Measurements from ENCODE around the gene AXL.
"Not testable (repeated sequence)": the region's sequence is repeated elsewhere in the genome, so short reads cannot be mapped to it uniquely, and the experiment has no call there.

The AXL gene

DNA sequence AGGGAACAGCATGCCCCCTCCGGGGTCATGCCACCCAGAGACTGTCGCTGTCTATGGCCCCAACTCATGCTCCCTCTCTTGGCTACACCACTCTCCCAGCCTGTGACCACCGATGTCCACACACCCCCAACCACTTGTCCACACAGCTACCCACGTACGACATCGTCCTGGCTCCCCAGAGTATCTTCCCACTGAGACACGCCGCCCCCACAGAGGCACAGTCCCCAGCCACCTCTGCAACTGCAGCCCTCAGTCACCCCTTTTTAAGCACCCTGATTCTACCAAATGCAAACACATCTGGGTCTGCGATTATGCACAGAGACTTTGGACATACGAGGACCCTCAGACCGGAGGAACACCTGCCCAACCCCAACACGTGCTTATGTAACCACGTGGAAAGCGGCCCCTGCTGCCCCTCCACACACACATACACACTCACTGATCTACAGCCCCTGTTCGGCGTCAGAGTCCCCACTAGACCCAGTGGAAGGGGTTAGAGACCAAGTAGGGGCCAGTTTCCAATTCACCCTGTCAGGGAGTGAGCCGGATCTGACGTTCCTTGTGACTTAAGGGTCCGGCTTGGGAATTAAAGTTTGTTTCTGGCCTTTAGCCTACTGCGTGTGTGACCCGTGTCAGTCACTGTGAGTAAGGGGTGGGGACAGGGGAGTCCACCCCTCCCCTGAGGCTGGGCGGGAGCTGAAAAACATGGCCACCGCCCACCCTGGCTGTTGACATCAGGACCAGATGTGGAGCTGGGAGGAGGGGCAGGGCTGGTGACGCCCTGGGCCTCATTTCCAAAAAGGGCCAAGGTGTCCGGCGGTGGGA lies 11.9 kb upstream of the AXL start:
- no peak for DNase-seq

DNA sequence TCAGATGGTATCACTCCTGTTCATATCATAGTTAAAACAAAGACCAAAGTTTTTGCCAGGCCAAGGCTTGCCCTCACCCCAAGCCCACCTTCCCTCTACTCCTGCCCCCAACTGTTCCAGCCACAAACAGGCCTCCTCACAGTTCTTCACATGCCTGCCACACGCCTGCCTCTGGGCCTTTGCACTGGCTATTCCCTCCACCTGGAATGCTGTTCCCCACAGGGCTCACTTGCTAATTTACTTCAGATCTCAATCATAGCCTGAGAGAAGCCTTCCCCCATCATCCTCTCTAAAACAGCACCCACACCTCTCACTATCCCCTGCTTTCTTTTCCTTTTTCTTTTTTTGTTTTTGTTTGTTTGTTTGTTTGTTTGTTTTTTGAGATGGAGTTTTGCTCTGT lies 4.9 kb upstream of the AXL start:
- DNase-seq = no peak

DNA sequence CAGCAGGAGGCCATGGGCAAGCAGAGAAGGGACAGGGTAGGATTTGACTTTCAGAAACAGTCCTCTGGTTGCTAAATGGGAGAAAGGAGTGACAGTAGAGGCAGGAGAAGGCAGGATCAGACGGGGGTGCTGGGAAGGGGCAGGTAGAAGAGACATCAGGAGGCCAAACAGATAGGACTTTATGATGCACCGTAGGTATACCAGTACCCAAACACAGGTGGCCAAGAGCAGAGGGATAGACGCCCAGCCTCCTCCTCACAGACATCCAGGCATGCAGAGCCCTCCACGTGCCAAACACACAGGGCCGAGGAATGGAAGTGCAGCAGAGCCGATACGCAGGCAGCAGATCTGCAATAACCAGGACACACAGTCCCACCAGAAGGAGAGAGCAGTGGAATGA lies 1.3 kb upstream of the AXL start:
- no peak for DNase-seq

DNA sequence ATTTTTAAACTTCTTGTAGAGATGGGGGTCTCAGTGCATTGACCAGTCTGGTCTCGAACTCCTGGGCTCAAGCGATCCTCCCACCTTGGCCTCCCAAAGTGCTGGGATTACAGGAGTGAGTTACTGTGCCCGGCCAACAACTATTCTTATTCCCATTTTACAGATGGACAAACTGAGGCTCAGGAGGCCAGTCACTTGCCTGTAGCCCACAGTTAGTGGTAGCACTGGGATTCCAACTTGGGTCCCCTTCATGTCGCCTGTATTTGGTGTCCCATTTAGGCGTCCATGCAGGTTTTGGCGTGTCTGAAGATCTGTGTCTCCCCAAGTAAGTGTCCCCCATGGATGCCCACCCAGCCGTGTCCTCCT lies 791 bp upstream of the AXL start:
- DNase-seq = no peak

DNA sequence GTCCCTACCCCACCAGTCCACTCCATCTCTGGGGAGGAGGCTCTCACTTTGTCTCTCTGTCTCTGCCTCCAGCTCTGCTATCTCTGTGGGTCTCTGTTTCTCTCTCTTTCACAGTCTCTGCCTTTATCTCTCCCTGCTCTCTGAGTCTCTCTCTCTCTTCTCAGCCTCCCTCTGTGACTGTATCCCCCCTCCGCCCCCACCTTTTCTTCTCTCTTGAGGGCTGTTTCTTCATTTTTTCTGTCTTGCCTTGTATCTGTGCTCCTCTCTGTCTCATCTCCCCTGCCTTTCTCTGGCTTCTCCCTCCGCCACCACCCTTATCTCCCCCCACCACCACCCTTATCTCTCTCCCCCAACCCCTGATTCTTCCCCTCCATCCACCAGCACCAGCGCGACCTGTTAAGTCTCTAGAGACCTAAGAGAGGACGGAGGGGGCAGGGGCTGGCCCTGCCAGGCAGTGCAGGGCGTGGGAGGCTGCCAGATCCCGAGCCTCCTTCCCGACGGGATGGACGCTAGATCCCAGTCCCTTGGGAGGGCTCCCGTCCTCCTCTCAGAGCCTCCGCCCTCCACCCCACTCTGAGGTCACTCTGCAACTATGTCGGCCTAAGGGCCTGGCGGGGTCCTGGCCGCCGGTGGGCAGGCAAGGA lies 1.0 kb downstream of the AXL start:
- DNase-seq = no peak

DNA sequence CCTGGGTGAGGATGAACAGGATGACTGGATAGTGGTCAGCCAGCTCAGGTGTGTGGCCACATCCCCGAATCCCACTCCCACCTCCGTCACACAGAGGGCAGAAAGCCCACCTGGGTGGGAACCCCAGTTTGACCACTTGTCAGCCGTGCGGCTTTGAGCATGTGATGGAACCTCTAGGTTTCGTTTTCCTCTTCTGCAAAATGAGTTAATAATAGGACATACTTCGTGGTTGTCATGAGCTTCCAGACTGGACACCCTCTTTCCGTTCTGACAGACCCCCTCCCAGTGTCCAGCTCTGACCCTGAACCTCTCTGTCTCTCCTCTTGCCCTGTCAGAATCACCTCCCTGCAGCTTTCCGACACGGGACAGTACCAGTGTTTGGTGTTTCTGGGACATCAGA lies 1.8 kb downstream of the AXL start:
- no peak for DNase-seq

DNA sequence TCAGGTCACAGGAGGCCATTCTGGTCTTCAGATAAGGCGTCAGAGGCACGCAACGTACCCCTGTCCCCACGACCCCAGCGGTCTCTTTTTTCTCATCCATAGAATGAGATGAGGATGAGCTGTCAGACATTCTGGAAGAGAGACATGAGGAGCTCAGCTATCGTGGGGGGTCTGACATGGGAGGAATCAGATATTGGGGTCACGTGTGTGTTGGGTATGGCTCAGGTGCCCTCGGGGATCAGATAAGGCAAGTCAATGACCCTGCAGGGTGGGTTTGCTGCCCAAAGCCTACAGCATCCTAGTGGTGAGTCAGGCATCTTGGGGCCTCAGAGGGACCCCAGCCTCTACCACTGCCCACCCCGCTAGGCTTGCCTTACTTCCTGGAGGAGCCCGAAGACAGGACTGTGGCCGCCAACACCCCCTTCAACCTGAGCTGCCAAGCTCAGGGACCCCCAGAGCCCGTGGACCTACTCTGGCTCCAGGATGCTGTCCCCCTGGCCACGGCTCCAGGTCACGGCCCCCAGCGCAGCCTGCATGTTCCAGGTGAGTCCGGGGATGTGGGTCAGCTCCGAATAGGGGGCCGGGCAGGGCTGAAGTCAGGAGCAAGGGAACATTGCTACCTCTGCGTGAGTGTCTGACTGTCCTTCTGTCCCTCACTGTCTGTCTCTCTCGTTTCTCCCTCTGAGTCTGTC lies 2.6 kb downstream of the AXL start:
- DNase-seq = no peak

DNA sequence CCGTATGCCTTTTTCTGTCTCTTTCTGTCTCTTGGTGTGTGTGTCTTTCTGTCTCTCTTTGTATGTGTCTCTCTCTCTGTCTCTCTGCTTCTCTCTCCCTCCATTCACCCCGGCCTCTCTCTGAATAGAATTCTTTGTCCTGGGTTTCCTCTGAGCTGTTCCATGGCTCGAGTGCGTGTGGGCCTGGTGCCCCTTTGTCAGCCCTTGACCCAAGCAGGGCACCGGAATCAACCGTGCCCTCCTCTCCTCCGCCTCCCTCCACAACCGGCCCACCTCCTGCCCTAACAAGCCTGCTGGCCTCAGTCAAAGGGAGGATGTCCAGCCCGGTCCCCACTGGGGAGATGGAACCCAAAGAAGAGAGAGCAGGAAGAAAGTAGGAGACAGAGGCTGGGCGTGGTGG lies 3.2 kb downstream of the AXL start:
- no peak for DNase-seq

DNA sequence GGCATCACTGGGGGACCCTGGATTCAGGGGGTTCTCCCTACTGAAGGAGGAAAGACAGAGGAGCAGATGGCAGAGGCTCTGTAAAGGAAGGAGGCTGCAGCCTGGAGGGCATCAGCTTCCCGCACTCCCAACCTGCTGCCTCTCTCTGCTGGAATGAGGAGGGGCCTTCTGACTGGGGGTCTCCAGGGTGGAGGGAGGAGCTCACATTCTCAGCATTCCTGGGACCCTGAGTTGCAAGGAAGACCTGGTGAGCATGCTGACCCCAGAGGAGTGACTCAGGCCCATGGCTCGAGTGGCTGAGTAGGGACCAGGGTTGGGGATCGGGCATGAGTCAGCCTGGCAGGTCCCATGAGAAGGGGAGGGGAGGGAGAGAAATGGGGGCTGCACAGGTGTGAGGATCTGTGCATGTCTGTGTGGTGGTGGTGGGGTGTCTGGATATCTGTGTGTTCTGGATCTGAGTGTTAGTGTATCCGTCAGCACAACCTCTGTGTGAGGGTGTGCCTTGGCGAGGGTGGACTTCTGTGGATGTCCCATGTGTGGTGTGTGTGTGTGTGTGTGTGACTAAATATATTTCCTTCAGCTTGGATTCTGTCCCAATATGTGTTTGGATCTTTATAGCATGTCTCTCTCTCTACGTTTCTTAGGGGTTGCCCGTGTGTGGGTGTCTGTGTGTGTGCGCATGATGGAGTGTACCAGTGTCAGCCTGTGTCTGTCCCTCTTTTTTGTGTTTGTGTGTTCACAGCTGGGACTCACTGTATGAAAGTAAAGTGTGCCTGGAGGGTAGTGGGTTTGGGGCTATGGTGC lies 4.6 kb downstream of the AXL start:
- no peak for DNase-seq

DNA sequence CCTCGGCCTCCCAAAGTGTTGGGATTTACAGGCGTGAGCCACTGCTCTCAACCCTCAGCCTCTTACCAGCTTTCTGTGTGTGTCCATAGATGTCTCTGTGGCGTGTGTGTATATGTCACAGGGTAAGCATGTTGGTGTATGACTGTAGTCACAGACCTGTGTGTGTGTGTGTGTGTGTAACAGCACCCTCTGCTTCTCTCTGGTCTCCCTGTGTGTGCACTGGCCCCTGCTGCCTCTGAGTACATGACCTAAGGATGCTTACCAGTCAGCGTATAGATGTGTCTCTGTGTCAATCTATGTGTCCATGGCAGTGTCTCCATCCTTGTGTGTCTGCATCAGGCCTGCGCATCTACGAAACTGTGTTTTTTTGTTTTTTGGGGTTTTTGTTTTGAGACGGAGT lies 5.6 kb downstream of the AXL start:
- no peak for DNase-seq

DNA sequence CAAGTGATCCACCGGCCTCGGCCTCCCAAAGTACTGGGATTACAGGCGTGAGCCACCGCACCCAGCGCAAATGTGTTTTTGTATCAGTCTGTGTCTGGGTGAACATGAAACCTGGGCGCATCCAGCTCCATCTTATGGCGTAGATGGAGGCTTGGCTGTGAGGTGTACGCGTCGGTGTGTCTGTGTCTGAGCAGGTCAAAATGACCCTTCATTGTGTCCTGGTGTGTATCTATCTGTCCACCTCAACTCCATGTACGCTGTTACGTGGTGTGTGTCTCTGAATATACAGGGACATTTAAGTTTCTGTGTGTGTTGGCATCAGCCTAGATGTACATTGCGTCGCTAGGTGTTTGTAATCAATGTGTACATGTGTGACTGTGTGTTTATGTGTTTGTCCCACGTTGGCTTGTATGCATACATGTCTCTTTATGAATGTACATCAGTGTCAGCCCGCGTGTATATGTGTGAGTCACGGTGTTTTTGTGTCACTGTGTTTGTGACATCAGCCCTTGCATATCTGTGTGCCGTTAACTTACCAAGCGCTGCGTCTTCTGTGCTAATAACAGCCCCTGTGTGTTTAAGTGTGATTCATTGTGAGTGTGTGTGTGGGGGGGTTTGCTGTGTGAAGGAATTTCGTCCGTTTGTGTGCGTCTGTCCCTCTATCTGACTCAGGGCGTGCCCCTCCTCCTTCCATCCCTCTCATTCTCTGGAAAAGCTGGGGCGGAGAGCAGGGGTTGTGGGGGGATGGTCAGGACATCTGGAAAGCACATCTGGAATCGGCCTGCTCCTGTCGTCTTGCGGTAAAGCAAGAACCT lies 6.4 kb downstream of the AXL start:
- peak; percentile 43 to 46 for DNase-seq

DNA sequence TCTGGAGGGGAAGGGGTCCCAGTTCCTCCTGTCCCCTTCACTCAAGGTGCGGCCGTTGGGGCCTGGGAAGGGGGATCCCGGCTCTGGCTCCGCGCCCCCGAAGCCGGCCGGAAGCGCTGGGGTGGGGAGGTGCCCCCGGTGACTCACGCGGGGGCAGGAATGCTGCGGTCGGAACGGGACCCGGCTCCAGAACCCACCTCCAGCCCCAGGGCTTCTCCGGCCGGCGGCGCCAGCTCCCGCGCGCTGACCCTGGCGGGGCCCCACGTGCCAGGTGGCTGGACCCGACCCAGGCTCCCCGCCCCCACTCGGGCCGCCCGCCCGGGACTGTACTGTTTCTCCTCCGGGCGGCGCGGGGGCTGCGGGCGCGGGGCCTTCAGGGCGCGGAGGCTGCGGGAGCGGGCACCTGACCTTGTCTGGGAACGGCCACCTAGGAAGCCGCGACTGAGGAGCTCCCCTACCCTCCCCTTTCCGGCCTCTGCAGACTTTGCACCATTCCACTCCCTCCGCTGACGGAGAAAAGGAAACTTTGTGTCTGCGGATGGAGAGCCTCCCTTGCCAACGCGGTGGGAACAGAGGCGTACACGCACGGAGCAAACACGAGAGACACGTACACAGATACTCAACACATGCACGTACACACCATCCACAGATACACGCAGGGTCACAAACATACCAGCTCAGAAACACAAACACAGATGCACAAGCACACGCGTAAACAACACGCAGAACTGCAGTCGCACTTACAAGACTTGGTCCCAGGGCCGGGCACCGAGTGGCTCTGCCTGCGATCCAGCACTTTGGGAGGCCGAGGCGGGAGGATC lies 7.2 kb downstream of the AXL start:
- peak; percentile 16 to 22 for DNase-seq

DNA sequence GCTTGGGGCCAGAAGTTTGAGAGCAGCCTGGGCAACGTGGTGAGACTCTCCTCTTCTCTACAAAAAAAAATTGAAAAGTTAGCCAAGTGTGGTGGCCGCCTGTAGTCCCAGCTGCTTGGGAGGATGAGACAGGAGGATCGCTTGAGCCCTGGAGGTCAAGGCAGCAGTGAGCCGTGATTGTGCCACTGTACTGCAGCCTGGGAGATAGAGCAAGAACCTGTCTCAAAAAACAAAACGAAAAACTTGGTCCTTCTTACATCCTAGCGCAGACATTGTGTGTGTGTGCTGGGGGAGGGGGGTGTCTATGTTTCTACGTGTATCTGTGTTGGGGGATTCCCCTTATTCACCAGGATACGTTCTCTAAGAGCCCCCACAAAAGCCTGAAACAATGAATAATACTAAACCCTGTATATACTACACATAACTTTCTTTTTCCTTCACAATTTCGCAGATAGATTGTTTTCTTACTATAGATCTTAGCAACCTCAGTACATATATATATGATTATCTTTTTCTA lies 7.9 kb downstream of the AXL start:
- no peak for DNase-seq

DNA sequence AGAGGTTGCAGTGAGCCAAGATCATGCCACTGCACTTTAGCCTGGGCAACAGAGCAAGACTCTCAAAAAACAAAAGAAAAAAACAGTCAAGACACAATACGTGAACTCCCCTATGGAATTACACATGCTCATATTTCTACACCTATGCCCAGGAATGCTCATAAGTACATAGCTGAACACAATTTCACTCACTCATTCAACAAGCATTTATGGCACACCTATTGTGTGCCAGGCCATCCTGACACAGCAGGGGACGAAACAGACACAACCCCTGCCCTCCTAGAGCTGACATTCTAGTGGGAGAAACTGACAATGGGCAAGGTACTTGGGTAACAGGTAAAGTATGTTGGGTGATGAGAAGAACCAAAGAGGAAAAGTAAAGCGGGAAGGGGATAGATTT lies 9.5 kb downstream of the AXL start:
- no peak for DNase-seq

DNA sequence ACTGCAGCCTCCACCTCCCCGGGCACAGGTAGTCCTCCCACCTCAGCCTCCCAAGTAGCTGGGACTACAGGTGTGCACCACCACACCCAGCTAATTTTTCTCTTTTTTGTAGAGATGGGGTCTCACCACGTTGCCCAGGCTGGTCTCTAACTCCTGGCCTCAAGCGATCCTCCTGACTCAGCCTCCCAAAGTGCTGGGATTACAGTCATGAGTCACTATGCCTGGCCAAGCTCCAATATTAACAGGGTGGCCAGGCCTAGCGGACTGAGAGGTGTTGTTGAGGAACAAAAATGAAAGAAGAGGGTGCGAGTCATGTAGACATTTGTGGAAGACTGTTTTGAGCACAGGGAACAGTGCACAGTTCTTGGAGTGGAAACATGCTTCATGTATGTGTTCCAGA lies 10.3 kb downstream of the AXL start:
- not testable (repeated sequence) for DNase-seq

DNA sequence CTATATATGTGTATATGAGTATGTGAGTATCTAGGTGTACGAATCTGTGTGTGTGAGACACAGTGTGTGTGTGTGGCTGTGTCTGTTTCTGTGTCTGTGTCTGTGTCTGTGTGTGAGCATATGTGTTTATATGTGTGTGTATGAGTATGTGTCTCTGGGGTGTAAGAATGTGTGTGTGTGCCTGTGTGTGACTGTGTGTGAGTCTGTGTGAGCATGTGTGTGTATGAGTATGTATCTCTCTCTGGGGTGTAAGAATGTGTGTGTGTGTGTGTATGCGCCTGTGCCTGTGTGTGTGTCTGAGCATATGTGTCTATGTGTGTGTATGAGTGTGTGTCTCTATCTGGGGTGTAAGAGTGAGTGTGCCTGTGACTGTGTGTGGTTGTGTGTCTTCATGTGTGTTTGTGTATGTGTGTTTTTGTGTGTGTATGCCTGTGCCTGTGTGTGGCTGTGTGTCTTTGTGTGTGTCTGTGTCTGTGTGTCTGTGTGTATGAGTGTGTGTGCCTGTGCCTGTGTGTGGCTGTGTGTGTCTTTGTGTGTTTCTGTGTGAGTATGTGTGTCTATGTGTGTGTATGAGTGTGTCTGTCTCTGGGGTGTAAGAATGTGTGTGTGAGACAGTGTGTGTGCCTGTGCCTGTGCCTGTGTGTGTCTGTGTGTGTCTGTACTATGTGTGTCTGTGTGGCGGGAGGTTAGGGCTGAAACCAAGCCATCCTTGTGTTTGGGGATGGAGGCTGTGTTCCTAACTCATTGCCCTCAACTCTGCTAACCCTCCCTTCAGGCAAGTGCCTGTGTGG lies 11.2 kb downstream of the AXL start:
- DNase-seq = no peak

DNA sequence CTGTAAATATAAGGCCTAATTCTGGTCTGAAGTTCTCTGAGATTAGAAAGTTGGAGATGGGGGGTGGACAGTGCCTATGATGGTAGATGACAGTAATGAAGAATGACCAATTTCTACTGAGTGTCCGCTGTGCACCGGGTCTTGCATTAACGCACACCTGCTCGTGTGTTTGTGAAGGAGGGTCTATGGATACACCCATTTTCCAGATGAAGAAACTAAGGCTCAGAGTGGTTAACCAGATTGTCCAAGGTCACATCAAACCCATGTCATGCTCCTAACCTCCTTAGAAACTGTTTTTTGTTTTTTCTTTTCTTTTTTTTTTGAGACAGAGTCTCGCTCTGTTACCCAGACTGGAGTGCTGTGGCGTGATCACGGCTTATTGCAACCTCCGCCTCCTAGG lies 13.7 kb downstream of the AXL start:
- DNase-seq = no peak

DNA sequence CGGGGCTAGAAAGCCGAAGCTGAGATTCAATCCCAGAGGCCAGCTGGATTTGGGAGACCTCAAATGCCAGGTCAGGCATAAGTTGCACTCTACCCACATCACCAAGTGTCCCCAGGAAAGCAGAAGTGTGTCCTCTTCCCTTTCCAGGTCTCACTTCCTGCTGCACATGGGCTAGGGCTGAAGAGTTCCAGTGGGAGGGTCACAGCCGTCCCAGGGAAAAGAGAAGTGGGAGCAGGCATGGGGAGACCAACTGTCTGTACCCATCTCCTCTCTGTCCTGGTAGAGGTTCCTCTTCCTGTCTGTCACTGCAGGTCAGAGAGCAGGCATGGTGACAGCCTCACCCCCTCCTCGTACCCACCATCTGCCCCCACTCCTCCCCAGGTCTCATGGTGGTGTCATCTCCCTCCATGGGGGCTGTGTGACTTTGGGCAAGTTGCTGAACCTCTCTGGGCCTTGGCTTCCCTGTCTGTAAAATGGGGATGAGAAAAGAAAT lies 14.8 kb downstream of the AXL start:
- no peak for DNase-seq

DNA sequence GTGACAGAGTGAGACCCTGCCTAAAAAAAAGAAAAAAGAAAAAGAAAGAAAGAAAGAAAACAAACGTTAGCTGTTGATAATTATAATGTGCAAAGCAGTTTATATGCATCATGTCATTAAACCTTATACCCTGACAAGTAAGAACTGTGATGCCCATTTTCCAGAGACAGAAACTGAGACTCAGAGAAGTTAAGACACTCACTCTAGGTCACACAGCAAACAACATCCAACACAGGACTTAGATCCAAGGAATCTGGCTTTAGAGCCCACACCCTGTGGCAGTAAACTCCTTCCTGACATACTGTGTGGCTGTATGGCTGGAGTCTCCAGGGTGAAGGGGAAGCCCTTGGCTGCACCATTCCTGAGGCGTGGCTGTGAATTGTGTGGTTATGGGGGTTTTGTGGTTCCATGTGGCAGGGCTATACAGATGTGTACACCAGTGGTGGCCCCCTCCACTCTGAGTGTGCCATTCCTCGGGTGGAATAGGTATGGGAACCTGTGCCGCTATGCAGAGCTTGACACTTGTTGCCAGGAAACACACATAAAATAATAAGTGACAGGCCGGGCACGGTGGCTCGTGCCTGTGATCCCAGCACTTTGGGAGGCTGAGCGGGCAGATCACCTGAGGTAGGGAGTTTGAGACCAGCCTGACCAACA lies 15.6 kb downstream of the AXL start:
- DNase-seq = no peak

DNA sequence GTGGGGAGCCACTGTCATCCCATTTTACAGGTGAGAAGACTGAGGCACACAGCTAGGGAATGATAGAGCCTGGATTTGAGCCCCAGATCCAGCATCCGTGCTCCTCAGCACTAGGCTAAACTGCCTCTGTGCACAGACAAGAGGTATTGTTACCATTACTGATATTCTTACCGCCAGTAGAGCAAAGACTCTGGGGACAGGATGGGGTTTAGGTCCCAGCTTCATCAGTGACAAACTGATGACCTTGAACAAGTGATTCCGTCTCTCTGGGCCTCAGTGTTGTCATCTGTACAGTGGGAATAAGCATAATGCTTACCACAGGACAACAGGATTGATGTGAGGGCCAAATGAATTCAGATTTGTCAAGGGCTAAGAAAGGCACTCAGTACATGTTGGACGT lies 16.5 kb downstream of the AXL start:
- no peak for DNase-seq
